Heart left ventricle (tissue), 16 donors: ENCODE data around the gene TEDC2. TPM values are rescaled to one million over a fixed set of nuclear protein-coding genes. Genes with fewer than 3 reads are reported as not detected.
"Not testable (repeated sequence)": the region's sequence is repeated elsewhere in the genome, so short reads cannot be mapped to it uniquely, and the experiment has no call there.

ENCODE experiments used
- ATAC-seq, 4 donors: fragments of 200-7000 bp; cut with Tn5 transposase; one replicate each; pipeline ENCODE4 v1.9.1; 2020 to 2022; ENCODE audit warnings: moderate library complexity in 4 of 4, mild to moderate bottlenecking in 3 of 4, moderate number of reproducible peaks in 1 of 4
- DNase-seq, 5 donors: peaks; one replicate each; pipeline ENCODE4 v3.0.0-alpha.2; 2020
- H3K27ac ChIP-seq, 12 donors: fragments of 200-600 bp; sonication (generic) in 4 of 12; one replicate each; pipeline versions ENCODE4 v1.5.0 to v1.8.0; 2016 to 2022; ENCODE audit warnings: mild to moderate bottlenecking in 2 of 12
- H3K27me3 ChIP-seq, 9 donors: fragments of 200-600 bp; sonication (generic) in 2 of 9; one replicate each; pipeline versions ENCODE4 v1.5.1 to v1.8.0; 2016 to 2022; ENCODE audit warnings: mild to moderate bottlenecking in 3 of 9
- H3K36me3 ChIP-seq, 9 donors: fragments of 200-600 bp; sonication (generic) in 2 of 9; one replicate each; pipeline versions ENCODE4 v1.5.0 to v1.8.0; 2018 to 2022; ENCODE audit warnings: mild to moderate bottlenecking in 2 of 9
- H3K4me1 ChIP-seq, 12 donors: fragments of 200-600 bp; sonication (generic) in 4 of 12; one replicate each; pipeline versions ENCODE4 v1.5.0 to v1.8.0; 2016 to 2022; ENCODE audit warnings: mild to moderate bottlenecking in 3 of 12
- H3K4me3 ChIP-seq, 12 donors: fragments of 200-600 bp; sonication (generic) in 4 of 12; one replicate each; pipeline versions ENCODE4 v1.5.0 to v1.8.0; 2017 to 2022; ENCODE audit warnings: mild to moderate bottlenecking in 9 of 12, moderate library complexity in 4 of 12
- H3K9me3 ChIP-seq, 12 donors: fragments of 200-600 bp; sonication (generic) in 4 of 12; one replicate each; pipeline versions ENCODE4 v1.5.0 to v1.8.0; 2016 to 2022; ENCODE audit warnings: mild to moderate bottlenecking in 1 of 12
- POLR2A ChIP-seq, 2 donors: fragments of 450-650 bp; IDR thresholded peaks; one replicate each; pipeline ENCODE4 v1.6.1; 2017; ENCODE audit warnings: antibody characterized with exemption in 2 of 2, mild to moderate bottlenecking in 2 of 2, moderate library complexity in 2 of 2
- WGBS, 4 donors: extraction: QIAGEN DNeasy Blood & Tissue Kit in 2 of 4; methylation state at CpG; one replicate each; pipeline versions ENCODE4 v1.1.5 to v1.1.7; 2013 to 2018; 5-methylcytosine and 5-hydroxymethylcytosine counted together
- intact Hi-C, 10 donors: fragments of 100-400 bp; cut with DNase I; formaldehyde crosslinking; loops; one replicate each; pipeline versions ENCODE4 v1.11.1 to v1.14.2; 2022
- polyA plus RNA-seq, 2 donors: library from polyadenylated mRNA; stranded (reverse); fragments of 200-250 nt; gene quantifications; one replicate each; pipeline ENCODE4 v1.2.3, GENCODE V29; 2013
- total RNA-seq, 9 donors: library from RNA; depleted of rRNA in 2 of 9; stranded (reverse); fragments of >200 nt in 2 of 9; fragmentation: NEBNext Ultra II Directional in 3 of 9; extraction: Animal tissue kit (Norgen Biotek cat#: 25700) in 3 of 9; gene quantifications; one replicate each; pipeline versions ENCODE4 v1.1.0 to v1.2.4, GENCODE V29; 2016 to 2023
- TF ChIP-seq, protein P1 (sequence below), 12 donors: fragments of 200-600 bp; sonication (generic) in 4 of 12; IDR thresholded peaks; one replicate each; pipeline versions ENCODE4 v1.5.0 to v1.8.0; 2018 to 2022; ENCODE audit warnings: antibody characterized with exemption in 12 of 12, mild to moderate bottlenecking in 5 of 12
- donor health status: ischemic (EF 13 %, LVEDD 7.1; RV severe dilation, severe dysfunction).
- donor health status: healthy with polysubstance abuse.
- donor health status: DM: no; HTN: yes; CAD: no.
- donor health status: DM: no; HTN: no; CAD: no.
- donor health status: ischemic (EF 25% LVEDD 6.9; RV normal size, moderate dysfunction).
- donor health status: ischemic (EF 25% LVEDD 5.7; RV mildly dilated, moderate dysfunction).
- donor health status: healthy.
- donor health status: DM: yes; HTN: yes; CAD: no.
- donor health status: ischemic (EF 35%, LVEDD 5.7; RV mildly dilated, moderate dysfunction).
- donor health status: nonischemic (EF 11% LVEDD 7.7; RV severe dilation, severe dysfunction).
- donor health status: DM: yes; HTN: yes; CAD: no.
- donor health status: PGD.
- donor health status: ischemic (EF 29% LVEDD 5.4; RV normal size, mild dysfunction).
- donor health status: nonischemic (EF 23%, LVEDD 6.1; RV moderate dilation, normal function).

TEDC2 gene
- total and polyA plus RNA-seq, 11 donors, result 0.46 to 4.9 (median 1.2) TPM; not detected in 1

DNA sequence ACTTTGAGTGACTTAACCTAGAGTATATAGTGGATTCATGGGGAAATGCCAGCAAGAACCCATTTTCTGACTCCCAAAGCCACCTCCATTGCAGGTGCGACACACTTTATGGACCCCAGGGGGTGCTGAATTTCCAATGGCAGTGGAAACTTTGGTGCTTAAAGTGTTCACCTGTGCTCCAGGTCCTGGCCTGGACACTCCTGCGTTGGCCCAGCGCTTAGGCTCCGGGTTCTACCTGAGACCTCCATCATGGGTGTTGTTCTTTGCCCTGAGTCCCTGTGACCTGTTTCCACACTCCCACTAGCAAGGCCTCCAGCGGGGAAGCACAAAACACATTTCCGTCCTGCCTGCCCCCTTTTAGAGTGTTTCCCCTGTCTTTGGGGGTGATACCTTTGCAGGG, 27.6 kb upstream of the TEDC2 start:
- no peak for TF ChIP-seq POLR2A (IDR thresholded peaks at IDR 0.05)
- TF ChIP-seq, protein P1, sequence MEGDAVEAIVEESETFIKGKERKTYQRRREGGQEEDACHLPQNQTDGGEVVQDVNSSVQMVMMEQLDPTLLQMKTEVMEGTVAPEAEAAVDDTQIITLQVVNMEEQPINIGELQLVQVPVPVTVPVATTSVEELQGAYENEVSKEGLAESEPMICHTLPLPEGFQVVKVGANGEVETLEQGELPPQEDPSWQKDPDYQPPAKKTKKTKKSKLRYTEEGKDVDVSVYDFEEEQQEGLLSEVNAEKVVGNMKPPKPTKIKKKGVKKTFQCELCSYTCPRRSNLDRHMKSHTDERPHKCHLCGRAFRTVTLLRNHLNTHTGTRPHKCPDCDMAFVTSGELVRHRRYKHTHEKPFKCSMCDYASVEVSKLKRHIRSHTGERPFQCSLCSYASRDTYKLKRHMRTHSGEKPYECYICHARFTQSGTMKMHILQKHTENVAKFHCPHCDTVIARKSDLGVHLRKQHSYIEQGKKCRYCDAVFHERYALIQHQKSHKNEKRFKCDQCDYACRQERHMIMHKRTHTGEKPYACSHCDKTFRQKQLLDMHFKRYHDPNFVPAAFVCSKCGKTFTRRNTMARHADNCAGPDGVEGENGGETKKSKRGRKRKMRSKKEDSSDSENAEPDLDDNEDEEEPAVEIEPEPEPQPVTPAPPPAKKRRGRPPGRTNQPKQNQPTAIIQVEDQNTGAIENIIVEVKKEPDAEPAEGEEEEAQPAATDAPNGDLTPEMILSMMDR (IDR thresholded peaks at IDR 0.05), result no peak
- no peak for ATAC-seq
- no peak overlapping the region for H3K4me3 ChIP-seq
- intact Hi-C loops, result loop anchor here in 4 of 10 donors (5.0 to 10.0 kb wide), 4 partner anchors 50 to 70 kb away; no protein-coding TSS in a partner anchor
- DNase-seq, result no peak
- H3K27ac ChIP-seq, result no peak overlapping the region
- H3K36me3 ChIP-seq, result peaks cover 0 to 41% (median 9%) of the 10 kb centered on the region in 9 donors
- peaks cover 0 to 22% (median 14%) of the 10 kb centered on the region in 12 donors for H3K4me1 ChIP-seq
- WGBS, 4 donors, result 96 to 100% (median 97%) methylated on average over 5 to 6 of the region's 6 CpGs
- H3K9me3 ChIP-seq, result no peaks in the 10 kb centered on the region
- no peaks in the 10 kb centered on the region for H3K27me3 ChIP-seq

DNA sequence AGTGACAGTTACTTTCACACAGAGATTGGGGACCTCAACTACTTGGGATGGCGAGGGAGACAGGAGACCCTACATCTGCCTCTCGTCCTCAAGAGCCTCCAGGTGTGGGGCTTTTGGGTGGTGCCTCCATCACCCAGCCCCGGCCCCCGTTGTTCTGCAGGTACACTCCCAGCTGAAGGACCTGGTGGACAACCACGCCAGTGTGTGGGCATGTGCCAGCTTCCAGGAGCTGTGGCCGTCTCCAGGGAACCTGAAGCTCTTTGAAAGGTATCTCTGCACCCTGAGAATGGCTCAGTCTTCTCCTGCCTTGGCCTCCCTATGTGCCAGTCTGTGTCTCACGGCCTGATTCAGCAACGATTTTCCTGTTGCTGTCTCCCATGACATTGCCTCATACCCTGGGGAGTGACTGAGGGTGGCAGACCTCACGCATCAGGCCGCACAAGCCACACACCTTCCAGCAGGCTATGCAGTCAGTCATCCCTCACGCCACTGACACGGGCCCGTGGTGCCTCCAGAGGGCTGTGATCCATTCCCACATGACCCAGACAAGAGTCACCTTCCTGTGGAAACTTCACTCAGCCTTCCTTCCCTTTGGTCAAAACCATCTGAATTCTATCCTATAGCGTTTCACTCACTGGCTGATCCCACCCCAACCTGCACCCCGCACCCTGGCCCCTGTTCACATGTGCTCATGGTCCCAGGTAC, 27.0 kb upstream of the TEDC2 start:
- Histone ChIP-seq H3K4me1 (peaks cover 0 to 22% (median 14%) of the 10 kb centered on the region in 12 donors), H3K9me3 (no peaks in the 10 kb centered on the region), H3K27me3 (no peaks in the 10 kb centered on the region), H3K4me3 (no peak overlapping the region), H3K27ac (no peak overlapping the region), H3K36me3 (peaks cover 0 to 48% (median 9%) of the 10 kb centered on the region in 9 donors)
- intact Hi-C loops, result loop anchor here in 4 of 10 donors (5.0 to 10.0 kb wide), 4 partner anchors 49 to 69 kb away; no protein-coding TSS in a partner anchor
- WGBS, 4 donors, result 94 to 98% (median 97%) methylated on average over 13 to 15 of the region's 15 CpGs
- no peak for ATAC-seq
- no peak for DNase-seq
- TF ChIP-seq, protein P1 (IDR thresholded peaks at IDR 0.05), result no peak
- TF ChIP-seq POLR2A (IDR thresholded peaks at IDR 0.05), result no peak

DNA sequence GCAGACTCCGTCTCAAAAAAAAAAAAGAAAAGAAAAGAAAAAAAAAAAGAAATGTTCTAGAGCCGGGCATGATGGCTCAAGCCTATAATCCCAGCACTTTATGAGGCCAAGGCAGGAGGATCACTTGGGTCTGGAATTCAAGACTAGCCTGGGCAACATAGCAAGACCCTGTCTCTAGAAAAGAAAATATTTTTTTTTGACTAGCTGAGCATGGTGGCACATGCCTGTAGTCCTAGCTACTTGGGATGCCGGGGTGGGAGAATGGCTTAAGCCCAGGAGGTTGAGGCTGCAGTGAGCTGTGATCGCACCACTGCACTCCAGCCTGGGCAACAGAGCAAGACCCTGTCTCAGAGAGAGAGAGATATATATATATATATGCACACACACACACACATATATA, 24.7 kb upstream of the TEDC2 start:
- H3K27me3 ChIP-seq, H3K27ac ChIP-seq, ATAC-seq, H3K4me3 ChIP-seq, H3K9me3 ChIP-seq, H3K4me1 ChIP-seq, DNase-seq: not testable (repeated sequence)
- intact Hi-C loops, result loop anchor here in 2 of 10 donors (10.0 kb wide), 1 partner anchor 60 kb away; no protein-coding TSS in a partner anchor
- peaks cover 0 to 58% (median 13%) of the 10 kb centered on the region in 9 donors for H3K36me3 ChIP-seq
- 96 to 99% (median 98%) methylated on average over 4 of the region's 4 CpGs for WGBS, 4 donors

GRCh38 chr16:2436110-2436509, 23.8 kb upstream of the TEDC2 start:
- no peaks in the 10 kb centered on the region for H3K9me3 ChIP-seq
- no peaks in the 10 kb centered on the region for H3K4me1 ChIP-seq
- DNase-seq, result no peak
- WGBS, 4 donors, result 87 to 96% (median 93%) methylated on average over 8 to 9 of the region's 9 CpGs
- intact Hi-C loops, result loop anchor here in 2 of 10 donors (10.0 kb wide), 1 partner anchor 59 kb away; no protein-coding TSS in a partner anchor
- no peak for ATAC-seq
- TF ChIP-seq POLR2A (IDR thresholded peaks at IDR 0.05), result no peak
- TF ChIP-seq, protein P1 (IDR thresholded peaks at IDR 0.05), result no peak
- no peaks in the 10 kb centered on the region for H3K27me3 ChIP-seq
- H3K27ac ChIP-seq, result no peak overlapping the region
- H3K36me3 ChIP-seq, result peaks cover 0 to 58% (median 13%) of the 10 kb centered on the region in 9 donors
- no peak overlapping the region for H3K4me3 ChIP-seq
